SK-N-SH (cell line): ENCODE results near the gene GNB1L. TPM values are rescaled to one million over a fixed set of nuclear protein-coding genes. Genes with fewer than 3 reads are reported as not detected.

Source experiments
- CTCF ChIA-PET: fragments of 300-600, 350-600 bp; formaldehyde crosslinking; extraction: SDS; loops from one replicate; lab custom pipeline; 2021; lab: Yijun Ruan, JAX
- POLR2A ChIA-PET: fragments of 350-600 bp; sonication (Branson Sonifier 250); formaldehyde crosslinking; extraction: SDS; loops from one replicate; lab custom pipeline; 2020; ENCODE audit warnings: antibody characterized with exemption, inconsistent platforms; lab: Yijun Ruan, JAX
- DNase-seq: peaks from one replicate; pipeline ENCODE4 v3.0.0; 2012
- H2AFZ ChIP-seq: fragments of 200-600 bp; sonication (generic); 2 replicates; pipeline ENCODE4 v1.8.1; 2016; ENCODE audit warnings: antibody characterized with exemption, mild to moderate bottlenecking, low read depth
- H3F3A ChIP-seq: fragments of 200-600 bp; sonication (generic); replicated peaks from 2 replicates; pipeline ENCODE3; 2016; ENCODE audit warnings: antibody characterized with exemption, mild to moderate bottlenecking; ENCODE audit not compliant: insufficient read depth
- H3K27ac ChIP-seq, 2 experiments: fragments of 200-500 bp in 1 of 2; fragments of 200-600 bp in 1 of 2; sonication (Bioruptor generic) in 1 of 2; sonication (generic), shearing (Covaris generic) in 1 of 2; 2 replicates each; pipeline versions ENCODE4 v1.5.1 to v1.6.1; 2014 to 2016; ENCODE audit warnings: low read depth in 2 of 2, inconsistent platforms in 1 of 2, low read length in 1 of 2, mild to moderate bottlenecking in 1 of 2, mixed read lengths in 1 of 2
- H3K27me3 ChIP-seq: fragments of 200-600 bp; sonication (generic), shearing (Covaris generic); 2 replicates; pipeline ENCODE4 v1.6.1; 2016; ENCODE audit warnings: mixed run types; ENCODE audit not compliant: insufficient read depth
- H3K36me3 ChIP-seq, 2 experiments: fragments of 200-500 bp in 1 of 2; fragments of 200-600 bp in 1 of 2; sonication (Bioruptor generic) in 1 of 2; sonication (generic) in 1 of 2; replicated peaks in 1 of 2; 2 replicates each; pipeline versions ENCODE3 to v1.5.1; 2014 to 2016; ENCODE audit warnings: low read length in 1 of 2, mild to moderate bottlenecking in 1 of 2; ENCODE audit not compliant: insufficient read depth in 2 of 2, control insufficient read depth in 1 of 2
- H3K4me1 ChIP-seq, 2 experiments: fragments of 200-500 bp in 1 of 2; fragments of 200-600 bp in 1 of 2; sonication (Bioruptor generic) in 1 of 2; sonication (generic), shearing (Covaris generic) in 1 of 2; 2 replicates each; pipeline versions ENCODE4 v1.5.1 to v1.6.1; 2014 to 2016; ENCODE audit warnings: low read depth in 1 of 2, low read length in 1 of 2, mixed run types in 1 of 2; ENCODE audit not compliant: insufficient read depth in 2 of 2, control insufficient read depth in 1 of 2
- H3K4me2 ChIP-seq: fragments of 200-600 bp; sonication (generic), shearing (Covaris generic); 2 replicates; pipeline ENCODE4 v1.6.1; 2017; ENCODE audit warnings: mixed run types
- H3K4me3 ChIP-seq, 2 experiments: fragments of 200-500 bp in 1 of 2; fragments of 200-600 bp in 1 of 2; sonication (Bioruptor generic) in 1 of 2; sonication (generic), shearing (Covaris generic) in 1 of 2; 2 replicates each; pipeline versions ENCODE4 v1.5.1 to v1.8.1; 2014 to 2016; ENCODE audit warnings: low read depth in 2 of 2, inconsistent platforms in 1 of 2, low read length in 1 of 2, mild to moderate bottlenecking in 1 of 2, mixed read lengths in 1 of 2, moderate library complexity in 1 of 2
- H3K79me2 ChIP-seq: fragments of 200-600 bp; sonication (generic); 2 replicates; pipeline ENCODE4 v1.8.1; 2017; ENCODE audit warnings: mild to moderate bottlenecking; ENCODE audit not compliant: insufficient read depth
- H3K9ac ChIP-seq: fragments of 200-600 bp; sonication (generic); 2 replicates; pipeline ENCODE4 v1.6.1; 2017; ENCODE audit warnings: mixed run types
- H3K9me2 ChIP-seq: fragments of 200-600 bp; sonication (generic); 2 replicates; pipeline ENCODE4 v1.6.1; 2017; ENCODE audit warnings: mixed run types
- H3K9me3 ChIP-seq: fragments of 200-600 bp; sonication (generic); 2 replicates; pipeline ENCODE4 v1.6.1; 2017; ENCODE audit warnings: mixed run types, mild to moderate bottlenecking, moderate library complexity
- H4K20me1 ChIP-seq: fragments of 200-600 bp; sonication (generic); 2 replicates; pipeline ENCODE4 v1.6.1; 2017; ENCODE audit warnings: mild to moderate bottlenecking, mixed run types; ENCODE audit not compliant: insufficient read depth
- EP300 ChIP-seq, 2 experiments: IDR thresholded peaks; 2 replicates each; pipeline versions ENCODE4 v1.4.0 to v1.6.1; 2012; ENCODE audit warnings: borderline replicate concordance in 1 of 2, low read depth in 1 of 2, low read length in 1 of 2
- FOSL2 ChIP-seq: IDR thresholded peaks from 2 replicates; pipeline ENCODE4 v1.4.0; 2012; ENCODE audit warnings: low read depth, mild to moderate bottlenecking, moderate library complexity, borderline replicate concordance
- FOXJ3 ChIP-seq: sonication (generic); formaldehyde crosslinking; IDR thresholded peaks from 2 replicates; pipeline ENCODE4 v1.5.1; 2020; ENCODE audit warnings: mild to moderate bottlenecking, missing genetic modification reagents
- FOXM1 ChIP-seq: IDR thresholded peaks from 2 replicates; pipeline ENCODE4 v1.4.0; 2012; ENCODE audit warnings: low read depth, mild to moderate bottlenecking
- GABPA ChIP-seq: IDR thresholded peaks from 2 replicates; pipeline ENCODE4 v1.4.0; 2012; ENCODE audit warnings: low read depth, mild to moderate bottlenecking
- MEF2A ChIP-seq: IDR thresholded peaks from 2 replicates; pipeline ENCODE4 v1.4.0; 2012; ENCODE audit warnings: low read depth, borderline replicate concordance
- MXI1 ChIP-seq: IDR thresholded peaks from 2 replicates; pipeline ENCODE4 v1.6.1; 2012; ENCODE audit warnings: mild to moderate bottlenecking, low read depth, low read length, improper control_type of control experiment
- NFIC ChIP-seq: IDR thresholded peaks from 2 replicates; pipeline ENCODE4 v1.4.0; 2012; ENCODE audit warnings: borderline replicate concordance
- RCOR1 ChIP-seq: fragments of 150-350 bp; IDR thresholded peaks from 2 replicates; pipeline ENCODE4 v1.6.1; 2017; ENCODE audit warnings: antibody characterized with exemption, low read length
- RFX5 ChIP-seq: IDR thresholded peaks from 2 replicates; pipeline ENCODE4 v1.6.1; 2012; ENCODE audit warnings: mild to moderate bottlenecking, improper control_type of control experiment, low read length
- RXRA ChIP-seq: IDR thresholded peaks from 2 replicates; pipeline ENCODE4 v1.4.0; 2012; ENCODE audit warnings: low read depth, mild to moderate bottlenecking, borderline replicate concordance
- SIN3A ChIP-seq: IDR thresholded peaks from 2 replicates; pipeline ENCODE4 v1.6.1; 2012; ENCODE audit warnings: low read depth, mild to moderate bottlenecking, low read length, moderate library complexity, borderline replicate concordance
- TEAD4 ChIP-seq: IDR thresholded peaks from 2 replicates; pipeline ENCODE4 v1.4.0; 2012; ENCODE audit warnings: mild to moderate bottlenecking, borderline replicate concordance; ENCODE audit not compliant: insufficient read depth
- YY1 ChIP-seq: IDR thresholded peaks from 2 replicates; pipeline ENCODE4 v1.4.0; 2012; ENCODE audit warnings: low read depth, mild to moderate bottlenecking
- WGBS: methylation state at CpG from one replicate; pipeline ENCODE4 v1.1.6; 2017; ENCODE audit warnings: low lambda C conversion rate; 5-methylcytosine and 5-hydroxymethylcytosine counted together
- polyA plus RNA-seq, 3 experiments: library from polyadenylated mRNA; depleted of rRNA; stranded (reverse); fragments of >200 nt; gene quantifications; 2 replicates each; pipeline ENCODE4 v1.2.3, GENCODE V29; 2012
- TF ChIP-seq, protein P1 (sequence below): fragments of 150-350 bp; IDR thresholded peaks from 2 replicates; pipeline ENCODE4 v1.6.1; 2016; ENCODE audit warnings: mild to moderate bottlenecking, low read depth, low read length
- TF ChIP-seq, protein P2 (sequence below): IDR thresholded peaks from 2 replicates; pipeline ENCODE4; 2012

GNB1L gene
- polyA plus RNA-seq, 1 of the 3 experiments (the other 2 are of a cell fraction), result 5.9 TPM

DNA sequence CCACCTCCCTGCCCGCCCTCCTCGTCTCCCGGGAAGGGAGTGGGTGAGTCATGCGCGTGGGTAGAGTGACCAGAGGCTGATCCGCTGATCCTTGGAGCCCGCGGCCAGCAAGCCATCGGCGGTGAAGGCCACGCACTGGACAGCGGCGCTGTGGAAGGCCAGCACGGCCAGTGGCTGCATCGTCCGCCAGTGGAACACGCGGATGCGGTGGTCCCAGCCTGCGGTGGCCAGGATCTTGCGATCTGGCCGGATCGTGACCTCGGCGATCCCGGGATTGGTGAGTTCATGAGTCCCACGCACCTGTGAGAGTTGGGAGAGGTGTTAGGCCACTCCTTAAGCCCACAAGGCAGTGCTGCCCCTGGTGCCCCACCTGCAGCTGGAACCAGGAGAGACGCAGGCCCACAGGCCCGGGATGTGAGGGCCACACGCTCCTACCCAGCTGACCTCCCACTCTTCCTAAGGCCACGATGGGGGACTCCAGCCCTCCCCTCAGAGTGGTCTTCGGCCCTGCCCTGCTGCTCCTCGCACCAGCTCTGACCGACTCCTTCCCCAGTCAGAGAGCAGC, 65.9 kb downstream of the GNB1L start (continued):
- TF ChIP-seq, protein P1, sequence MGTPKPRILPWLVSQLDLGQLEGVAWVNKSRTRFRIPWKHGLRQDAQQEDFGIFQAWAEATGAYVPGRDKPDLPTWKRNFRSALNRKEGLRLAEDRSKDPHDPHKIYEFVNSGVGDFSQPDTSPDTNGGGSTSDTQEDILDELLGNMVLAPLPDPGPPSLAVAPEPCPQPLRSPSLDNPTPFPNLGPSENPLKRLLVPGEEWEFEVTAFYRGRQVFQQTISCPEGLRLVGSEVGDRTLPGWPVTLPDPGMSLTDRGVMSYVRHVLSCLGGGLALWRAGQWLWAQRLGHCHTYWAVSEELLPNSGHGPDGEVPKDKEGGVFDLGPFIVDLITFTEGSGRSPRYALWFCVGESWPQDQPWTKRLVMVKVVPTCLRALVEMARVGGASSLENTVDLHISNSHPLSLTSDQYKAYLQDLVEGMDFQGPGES, result no peak
- TF ChIP-seq YY1 (no peak), MXI1 (no peak), GABPA (no peak)

DNA sequence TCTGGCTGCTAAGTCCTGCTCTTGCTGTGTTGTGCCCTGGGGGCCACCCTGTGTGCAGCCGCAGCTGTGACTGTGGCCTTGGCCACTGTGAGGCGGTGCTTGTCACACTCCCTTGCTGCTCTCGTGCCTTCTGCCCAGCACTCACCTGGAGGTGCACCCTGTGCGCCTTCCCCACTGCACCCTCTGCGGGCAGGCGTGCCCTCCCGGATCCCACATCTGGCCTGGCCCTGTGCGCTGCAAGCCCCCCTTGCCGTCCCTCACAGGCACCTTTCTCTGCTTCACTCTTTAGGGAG, 66.9 kb downstream of the GNB1L start:
- CTCF ChIA-PET, result interaction anchor here (1.0 to 2.7 kb wide), 3 partner anchors 58 to 122 kb away, joined by 3 to 9 read pairs (median 6); no protein-coding TSS in a partner anchor
- no peak overlapping the region for H3K4me3 ChIP-seq

GRCh38 chr22:19786959-19787848, 67.5 kb downstream of the GNB1L start:
- Histone ChIP-seq H3K9me3 (peaks cover 3% of the 10 kb centered on the region; the same call in 1 of the 2 replicates), H3K9ac (no peak overlapping the region), H3K79me2 (no peaks in the 10 kb centered on the region), H3K36me3 (peaks cover 0 to 3% of the 10 kb centered on the region in 2 experiments), H3K27ac (no peak overlapping the region), H3K4me1 (no peaks in the 10 kb centered on the region), H3K4me2 (no peak overlapping the region), H3F3A (no peaks in the 10 kb centered on the region), H3K27me3 (no peaks in the 10 kb centered on the region), H2AFZ (no peak overlapping the region), H3K4me3 (no peak overlapping the region), H3K9me2 (no peaks in the 10 kb centered on the region), H4K20me1 (no peaks in the 10 kb centered on the region)
- ChIA-PET POLR2A (interaction anchor here (1.0 kb wide), 1 partner anchor 11 kb away, joined by 3 read pairs; no protein-coding TSS in a partner anchor), CTCF (interaction anchor here (1.2 to 2.7 kb wide), 4 partner anchors 11 to 123 kb away, joined by 3 to 9 read pairs (median 4); no protein-coding TSS in a partner anchor)
- WGBS, result 95% methylated on average over 15 of the region's 28 CpGs
- DNase-seq, result no peak
- TF ChIP-seq MXI1, result no peak
- no peak for TF ChIP-seq TEAD4
- no peak for TF ChIP-seq MEF2A

More for the DNA sequence above, 66.9 kb downstream of the GNB1L start:
- no peak for TF ChIP-seq SIN3A
- TF ChIP-seq NFIC, result no peak
- TF ChIP-seq EP300 (IDR thresholded peaks at IDR 0.05; ENCODE audit: borderline replicate concordance in 1 of 2, low read depth in 1 of 2, low read length in 1 of 2), result no peak
- no peak for TF ChIP-seq TEAD4
- no peak for TF ChIP-seq FOSL2
- TF ChIP-seq, protein P2, sequence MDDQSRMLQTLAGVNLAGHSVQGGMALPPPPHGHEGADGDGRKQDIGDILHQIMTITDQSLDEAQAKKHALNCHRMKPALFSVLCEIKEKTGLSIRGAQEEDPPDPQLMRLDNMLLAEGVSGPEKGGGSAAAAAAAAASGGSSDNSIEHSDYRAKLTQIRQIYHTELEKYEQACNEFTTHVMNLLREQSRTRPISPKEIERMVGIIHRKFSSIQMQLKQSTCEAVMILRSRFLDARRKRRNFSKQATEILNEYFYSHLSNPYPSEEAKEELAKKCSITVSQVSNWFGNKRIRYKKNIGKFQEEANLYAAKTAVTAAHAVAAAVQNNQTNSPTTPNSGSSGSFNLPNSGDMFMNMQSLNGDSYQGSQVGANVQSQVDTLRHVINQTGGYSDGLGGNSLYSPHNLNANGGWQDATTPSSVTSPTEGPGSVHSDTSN, result no peak
- no peak for TF ChIP-seq RFX5
- TF ChIP-seq RXRA, result no peak
- TF ChIP-seq RCOR1, result no peak
- no peak for TF ChIP-seq FOXJ3 (CRISPR knock-in tag)
- no peak for TF ChIP-seq FOXM1
- no peak for TF ChIP-seq MXI1
- Histone ChIP-seq H3K4me2 (no peak overlapping the region), H4K20me1 (no peaks in the 10 kb centered on the region), H3F3A (no peaks in the 10 kb centered on the region), H3K79me2 (no peaks in the 10 kb centered on the region), H3K9ac (no peak overlapping the region), H3K9me3 (no peaks in the 10 kb centered on the region), H3K36me3 (peaks cover 0 to 3% of the 10 kb centered on the region in 2 experiments), H3K4me1 (no peaks in the 10 kb centered on the region), H3K27me3 (no peaks in the 10 kb centered on the region), H3K9me2 (no peaks in the 10 kb centered on the region), H3K27ac (no peak overlapping the region), H2AFZ (no peak overlapping the region)
- POLR2A ChIA-PET, result interaction anchor here (1.0 kb wide), 1 partner anchor 11 kb away, joined by 3 read pairs; no protein-coding TSS in a partner anchor
- no peak for DNase-seq
- 98% methylated on average over 6 of the region's 9 CpGs for WGBS
